Measurements from ENCODE around the gene HRK. TPM values are rescaled to one million over a fixed set of nuclear protein-coding genes. Genes with fewer than 3 reads are reported as not detected.

The HRK gene
- total RNA-seq, 1 donor from 2014 or later, result 2.1 TPM

DNA sequence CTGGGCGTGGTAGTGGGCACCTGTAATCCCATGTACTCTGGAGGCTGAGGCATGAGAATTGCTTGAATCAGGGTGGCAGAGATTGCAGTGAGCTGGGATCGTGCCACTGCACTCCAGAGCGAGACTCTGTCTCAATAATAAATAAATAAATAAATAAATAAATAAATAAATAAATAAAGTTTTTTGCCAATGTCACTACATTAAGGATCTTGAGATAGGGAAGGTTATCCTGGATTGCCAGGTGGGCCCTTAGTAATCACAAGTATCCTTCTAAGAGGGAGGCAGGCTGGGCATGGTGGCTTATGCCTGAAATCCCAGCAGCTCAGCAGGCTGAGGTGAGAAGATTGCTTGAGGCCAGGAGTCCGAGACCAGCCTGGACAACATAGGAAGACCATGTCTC, 25.0 kb upstream of the HRK start:
- Histone ChIP-seq H3K27me3 (ENCODE audit: insufficient read depth, low read length) (peaks cover 8% of the 10 kb centered on the region), H4K20me1 (ENCODE audit: insufficient read depth, low read length) (no peaks in the 10 kb centered on the region), H3K4me3 (ENCODE audit: insufficient read depth, low read depth, low read length) (no peak overlapping the region), H3K9ac (ENCODE audit: low read length) (no peak overlapping the region), H2AFZ (ENCODE audit: low read depth, low read length) (no peak overlapping the region), H3K79me2 (ENCODE audit: insufficient read depth, low read length) (peaks cover 11% of the 10 kb centered on the region), H3K27ac (ENCODE audit: low read depth, low read length) (no peak overlapping the region), H3K9me3 (ENCODE audit: insufficient read depth, low read depth, low read length) (no peaks in the 10 kb centered on the region), H3K4me2 (ENCODE audit: low read length) (no peak overlapping the region), H3K36me3 (ENCODE audit: insufficient read depth, low read length) (no peaks in the 10 kb centered on the region), H3K4me1 (ENCODE audit: insufficient read depth, low read length) (no peaks in the 10 kb centered on the region)
- Mint-ChIP-seq H3K36me3 (ENCODE audit: low read depth, unreplicated experiment) (no peaks in the 10 kb centered on the region), H3K4me1 (ENCODE audit: low read depth, unreplicated experiment) (no peaks in the 10 kb centered on the region), H3K27ac (ENCODE audit: unreplicated experiment) (no peak overlapping the region), H3K27me3 (ENCODE audit: low read depth, unreplicated experiment) (peaks cover 7% of the 10 kb centered on the region), H3K9me3 (ENCODE audit: unreplicated experiment) (no peaks in the 10 kb centered on the region), H3K4me3 (ENCODE audit: unreplicated experiment) (no peak overlapping the region)
- TF ChIP-seq EZH2 (IDR thresholded peaks at IDR 0.05; ENCODE audit: insufficient read depth, low read length), result no peak
- FAIRE-seq, result no peak
- no peak for DNase-seq (ENCODE audit: low read depth)

DNA sequence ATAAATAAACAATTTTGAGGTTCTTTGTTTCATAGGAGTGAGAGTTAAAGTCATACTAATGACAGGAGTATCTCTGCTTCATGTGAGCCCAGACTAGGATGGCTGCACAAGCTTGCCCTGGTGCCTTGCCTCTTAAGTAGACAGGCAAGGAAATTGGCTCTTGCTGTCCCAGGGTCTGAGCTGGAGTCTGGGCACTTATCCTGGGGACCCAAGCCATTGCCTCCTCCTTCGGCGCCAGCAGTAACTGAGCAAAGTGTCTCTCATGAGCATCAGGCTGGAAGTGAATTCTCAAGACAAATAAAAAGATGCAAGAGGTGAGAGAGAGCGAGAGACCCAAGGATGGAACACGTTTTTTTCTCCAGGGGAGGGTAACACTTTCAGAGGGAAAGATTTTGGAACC, 22.6 kb upstream of the HRK start:
- no peak for FAIRE-seq
- Histone ChIP-seq H3K9ac (ENCODE audit: low read length) (no peak overlapping the region), H3K27ac (ENCODE audit: low read depth, low read length) (no peak overlapping the region), H3K4me2 (ENCODE audit: low read length) (no peak overlapping the region), H3K4me3 (ENCODE audit: insufficient read depth, low read depth, low read length) (no peak overlapping the region), H3K27me3 (ENCODE audit: insufficient read depth, low read length) (peaks cover 9% of the 10 kb centered on the region), H3K79me2 (ENCODE audit: insufficient read depth, low read length) (no peaks in the 10 kb centered on the region), H2AFZ (ENCODE audit: low read depth, low read length) (no peak overlapping the region), H3K9me3 (ENCODE audit: insufficient read depth, low read depth, low read length) (no peaks in the 10 kb centered on the region), H3K4me1 (ENCODE audit: insufficient read depth, low read length) (no peaks in the 10 kb centered on the region), H4K20me1 (ENCODE audit: insufficient read depth, low read length) (no peaks in the 10 kb centered on the region), H3K36me3 (ENCODE audit: insufficient read depth, low read length) (no peaks in the 10 kb centered on the region)
- H3K27ac Mint-ChIP-seq (ENCODE audit: unreplicated experiment), result no peak overlapping the region
- no peaks in the 10 kb centered on the region for H3K36me3 Mint-ChIP-seq (ENCODE audit: low read depth, unreplicated experiment)
- H3K4me1 Mint-ChIP-seq (ENCODE audit: low read depth, unreplicated experiment), result no peaks in the 10 kb centered on the region
- peaks cover 18% of the 10 kb centered on the region for H3K27me3 Mint-ChIP-seq (ENCODE audit: low read depth, unreplicated experiment)
- H3K4me3 Mint-ChIP-seq (ENCODE audit: unreplicated experiment), result no peak overlapping the region
- TF ChIP-seq EZH2 (IDR thresholded peaks at IDR 0.05; ENCODE audit: insufficient read depth, low read length), result no peak
- TF ChIP-seq, protein P1, sequence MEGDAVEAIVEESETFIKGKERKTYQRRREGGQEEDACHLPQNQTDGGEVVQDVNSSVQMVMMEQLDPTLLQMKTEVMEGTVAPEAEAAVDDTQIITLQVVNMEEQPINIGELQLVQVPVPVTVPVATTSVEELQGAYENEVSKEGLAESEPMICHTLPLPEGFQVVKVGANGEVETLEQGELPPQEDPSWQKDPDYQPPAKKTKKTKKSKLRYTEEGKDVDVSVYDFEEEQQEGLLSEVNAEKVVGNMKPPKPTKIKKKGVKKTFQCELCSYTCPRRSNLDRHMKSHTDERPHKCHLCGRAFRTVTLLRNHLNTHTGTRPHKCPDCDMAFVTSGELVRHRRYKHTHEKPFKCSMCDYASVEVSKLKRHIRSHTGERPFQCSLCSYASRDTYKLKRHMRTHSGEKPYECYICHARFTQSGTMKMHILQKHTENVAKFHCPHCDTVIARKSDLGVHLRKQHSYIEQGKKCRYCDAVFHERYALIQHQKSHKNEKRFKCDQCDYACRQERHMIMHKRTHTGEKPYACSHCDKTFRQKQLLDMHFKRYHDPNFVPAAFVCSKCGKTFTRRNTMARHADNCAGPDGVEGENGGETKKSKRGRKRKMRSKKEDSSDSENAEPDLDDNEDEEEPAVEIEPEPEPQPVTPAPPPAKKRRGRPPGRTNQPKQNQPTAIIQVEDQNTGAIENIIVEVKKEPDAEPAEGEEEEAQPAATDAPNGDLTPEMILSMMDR (IDR thresholded peaks at IDR 0.05; ENCODE audit: insufficient read depth, low read depth, low read length), result no peak
- H3K9me3 Mint-ChIP-seq (ENCODE audit: unreplicated experiment), result no peaks in the 10 kb centered on the region
- DNase-seq (ENCODE audit: low read depth), result no peak

DNA sequence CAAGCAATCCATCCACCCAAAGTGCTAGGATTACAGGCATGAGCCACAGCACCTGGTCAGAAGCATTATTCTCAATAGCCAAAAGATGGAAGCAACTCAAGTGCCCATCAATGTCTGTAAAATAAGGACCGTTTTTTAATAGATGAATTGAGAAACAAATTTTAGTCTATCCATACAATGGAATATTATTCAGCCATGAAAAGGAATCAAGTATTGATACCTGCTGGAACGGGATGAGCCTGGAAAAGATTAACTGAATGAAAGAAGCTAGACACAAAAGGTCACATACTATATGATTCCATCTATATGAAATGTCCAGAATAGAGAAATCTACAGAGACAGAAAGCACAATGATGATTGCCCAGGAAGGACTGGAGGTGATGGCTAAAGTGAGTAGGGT, 20.4 kb upstream of the HRK start:
- H2AFZ ChIP-seq (ENCODE audit: low read depth, low read length), result no peak overlapping the region
- H3K4me3 Mint-ChIP-seq (ENCODE audit: unreplicated experiment), result no peak overlapping the region

More for the DNA sequence above, 20.4 kb upstream of the HRK start:
- no peak overlapping the region for H3K27ac Mint-ChIP-seq (ENCODE audit: unreplicated experiment)
- DNase-seq (ENCODE audit: low read depth), result no peak
- peaks cover 3% of the 10 kb centered on the region for H3K9me3 Mint-ChIP-seq (ENCODE audit: unreplicated experiment)
- Histone ChIP-seq H3K79me2 (ENCODE audit: insufficient read depth, low read length) (no peaks in the 10 kb centered on the region), H3K4me1 (ENCODE audit: insufficient read depth, low read length) (no peaks in the 10 kb centered on the region), H3K4me2 (ENCODE audit: low read length) (no peak overlapping the region), H3K36me3 (ENCODE audit: insufficient read depth, low read length) (no peaks in the 10 kb centered on the region), H3K4me3 (ENCODE audit: insufficient read depth, low read depth, low read length) (no peak overlapping the region), H3K27ac (ENCODE audit: low read depth, low read length) (no peak overlapping the region), H4K20me1 (ENCODE audit: insufficient read depth, low read length) (no peaks in the 10 kb centered on the region), H3K9ac (ENCODE audit: low read length) (no peak overlapping the region), H3K27me3 (ENCODE audit: insufficient read depth, low read length) (peaks cover 11% of the 10 kb centered on the region), H3K9me3 (ENCODE audit: insufficient read depth, low read depth, low read length) (no peaks in the 10 kb centered on the region)
- no peak for FAIRE-seq
- H3K27me3 Mint-ChIP-seq (ENCODE audit: low read depth, unreplicated experiment), result peaks cover 27% of the 10 kb centered on the region
- H3K36me3 Mint-ChIP-seq (ENCODE audit: low read depth, unreplicated experiment), result no peaks in the 10 kb centered on the region
- H3K4me1 Mint-ChIP-seq (ENCODE audit: low read depth, unreplicated experiment), result no peaks in the 10 kb centered on the region
- TF ChIP-seq, protein P1 (IDR thresholded peaks at IDR 0.05; ENCODE audit: insufficient read depth, low read depth, low read length), result no peak
- TF ChIP-seq EZH2 (IDR thresholded peaks at IDR 0.05; ENCODE audit: insufficient read depth, low read length), result no peak

Data from astrocyte (in vitro differentiated cells and primary cell).